Muscle layer of colon (tissue), 2 donors: ENCODE data around the gene ENO1.

Experiments used
- H3K27ac ChIP-seq: one replicate; pipeline ENCODE4 v1.7.0; 2013; ENCODE audit warnings: low read depth, mild to moderate bottlenecking, low read length, moderate library complexity
- H3K27me3 ChIP-seq, 2 donors: one replicate each; pipeline ENCODE4 v1.7.0; 2013; ENCODE audit warnings: low read length in 2 of 2, mild to moderate bottlenecking in 2 of 2; ENCODE audit not compliant: insufficient read depth in 2 of 2, control insufficient read depth in 1 of 2
- H3K36me3 ChIP-seq: one replicate; pipeline ENCODE4 v1.7.0; 2013; ENCODE audit warnings: mild to moderate bottlenecking, low read length; ENCODE audit not compliant: insufficient read depth
- H3K4me1 ChIP-seq: one replicate; pipeline ENCODE4 v1.7.0; 2013; ENCODE audit warnings: mild to moderate bottlenecking, low read length; ENCODE audit not compliant: insufficient read depth
- H3K4me3 ChIP-seq, 2 donors: one replicate each; pipeline ENCODE4 v1.7.0; 2013; ENCODE audit warnings: low read length in 2 of 2, low read depth in 1 of 2, mild to moderate bottlenecking in 1 of 2, moderate library complexity in 1 of 2
- H3K9ac ChIP-seq: one replicate; pipeline ENCODE4 v1.7.0; 2013; ENCODE audit warnings: low read length
- H3K9me3 ChIP-seq: one replicate; pipeline ENCODE4 v1.7.0; 2013; ENCODE audit warnings: mild to moderate bottlenecking, low read length
- donor health status: abdominal sarcoma.
- donor health status: Adenocarcinoma of cecum.

The ENO1 gene

DNA sequence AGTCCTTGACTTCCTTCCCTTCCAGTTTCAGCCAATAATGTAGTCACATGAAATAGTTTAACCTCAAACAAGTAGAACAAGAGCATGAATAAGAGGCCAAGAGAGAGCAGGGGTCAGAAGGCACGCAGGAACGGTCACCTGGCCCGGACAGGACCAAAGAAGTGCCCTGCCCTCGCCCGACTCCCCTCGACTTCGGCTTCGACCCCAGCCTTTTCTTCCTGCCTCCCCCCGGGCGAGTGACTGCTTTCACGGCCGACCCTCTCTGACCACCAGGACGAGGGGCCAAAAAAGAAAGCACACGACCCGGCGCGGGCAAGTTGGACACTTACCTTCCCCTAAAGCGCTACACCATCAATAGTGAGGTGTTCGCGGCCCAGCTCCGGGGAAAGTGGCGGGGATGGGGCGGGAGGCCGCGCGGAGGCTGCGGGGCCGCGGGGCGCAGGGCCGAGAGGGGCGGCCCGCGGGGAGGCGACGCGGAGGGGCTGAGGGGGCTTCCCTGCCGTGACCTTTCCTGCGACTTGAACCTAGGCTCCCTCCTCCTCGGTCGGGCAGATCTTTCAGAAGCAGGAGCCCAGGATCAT, 61.6 kb downstream of the ENO1 start:
- Histone ChIP-seq H3K9me3 (no peaks in the 10 kb centered on the region), H3K27ac (peak overlapping the region; percentile 99), H3K4me1 (peaks cover 38% of the 10 kb centered on the region), H3K9ac (peak overlapping the region; percentile 96), H3K27me3 (no peaks in the 10 kb centered on the region), H3K36me3 (no peaks in the 10 kb centered on the region), H3K4me3 (peak overlapping the region; percentile 93 to 99)

DNA sequence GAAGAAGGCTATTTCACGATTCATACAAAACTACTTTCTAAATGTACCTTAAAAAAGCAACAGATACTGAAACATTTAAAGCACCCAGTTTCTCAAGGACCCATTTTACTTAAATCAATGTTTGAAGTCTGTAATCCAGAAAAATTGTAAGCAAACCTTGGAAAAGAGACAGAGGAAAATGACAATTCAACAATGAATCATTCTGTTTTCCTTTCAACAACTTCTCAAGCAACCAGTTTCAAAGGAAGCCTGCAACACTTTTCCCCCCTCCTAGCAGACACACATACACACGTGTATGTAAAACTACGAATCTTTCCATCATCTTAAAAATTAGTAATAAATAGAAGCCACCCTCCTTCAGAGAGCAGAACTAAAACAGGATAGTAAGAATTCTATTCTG, 62.2 kb downstream of the ENO1 start:
- Histone ChIP-seq H3K27ac (peak overlapping the region; percentile 99), H3K36me3 (no peaks in the 10 kb centered on the region), H3K4me3 (peak overlapping the region; percentile 93 to 99), H3K4me1 (peaks cover 38% of the 10 kb centered on the region), H3K27me3 (no peaks in the 10 kb centered on the region), H3K9ac (peak overlapping the region; percentile 96), H3K9me3 (no peaks in the 10 kb centered on the region)

DNA sequence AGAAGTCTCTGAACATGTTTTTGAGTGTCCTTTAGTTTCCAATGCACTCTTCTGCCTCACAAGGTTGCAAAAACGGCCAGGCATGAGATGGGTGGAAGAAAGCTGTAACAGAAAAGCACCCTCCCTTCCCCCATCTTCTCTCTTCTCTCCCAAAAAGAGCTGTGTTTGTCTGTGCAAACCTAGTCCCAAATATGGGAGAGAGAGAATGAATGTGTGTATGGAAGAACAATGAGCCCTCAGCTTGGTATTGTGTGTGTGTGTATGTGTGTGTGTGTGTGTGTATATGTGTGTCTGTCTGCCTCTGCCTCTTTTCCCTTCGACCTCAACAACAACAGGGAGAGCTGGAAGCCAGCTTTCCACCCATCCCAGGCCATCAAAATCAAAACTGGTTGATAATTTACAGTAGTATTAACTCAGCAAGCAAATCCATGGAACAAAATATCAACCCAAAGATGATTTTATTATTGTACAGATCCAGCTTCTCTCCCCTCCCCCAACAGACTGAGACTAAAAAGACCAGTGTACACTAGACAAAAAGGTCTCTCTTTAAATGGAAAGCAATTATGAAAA, 62.8 kb downstream of the ENO1 start:
- no peaks in the 10 kb centered on the region for H3K9me3 ChIP-seq
- peak overlapping the region; percentile 14 to 93 for H3K4me3 ChIP-seq
- no peaks in the 10 kb centered on the region for H3K36me3 ChIP-seq
- no peaks in the 10 kb centered on the region for H3K27me3 ChIP-seq
- peak overlapping the region; percentile 96 for H3K9ac ChIP-seq
- peaks cover 38% of the 10 kb centered on the region for H3K4me1 ChIP-seq
- peak overlapping the region; percentile 73 for H3K27ac ChIP-seq

DNA sequence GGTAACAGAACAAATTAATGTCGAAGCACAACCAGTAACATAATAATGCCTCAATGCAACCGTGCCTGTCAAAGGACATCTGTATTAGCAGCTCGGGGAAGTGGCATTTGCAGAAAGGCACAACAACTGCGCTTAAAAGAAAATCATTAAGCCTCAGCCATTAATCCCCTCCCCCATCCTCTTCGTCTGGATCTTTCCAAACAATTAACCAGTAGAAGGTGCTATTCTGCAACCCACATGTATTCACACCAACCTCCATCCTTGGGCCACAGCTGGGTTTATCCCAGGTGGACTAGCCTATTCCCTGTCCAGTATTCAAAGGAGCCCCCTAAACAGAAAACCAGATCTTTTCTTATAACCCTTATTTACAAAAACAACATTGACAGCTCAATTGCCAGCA, 63.6 kb downstream of the ENO1 start:
- H3K4me3 ChIP-seq, result peak overlapping the region in 1 of 2 donors; percentile 39
- peak overlapping the region; percentile 73 for H3K27ac ChIP-seq

DNA sequence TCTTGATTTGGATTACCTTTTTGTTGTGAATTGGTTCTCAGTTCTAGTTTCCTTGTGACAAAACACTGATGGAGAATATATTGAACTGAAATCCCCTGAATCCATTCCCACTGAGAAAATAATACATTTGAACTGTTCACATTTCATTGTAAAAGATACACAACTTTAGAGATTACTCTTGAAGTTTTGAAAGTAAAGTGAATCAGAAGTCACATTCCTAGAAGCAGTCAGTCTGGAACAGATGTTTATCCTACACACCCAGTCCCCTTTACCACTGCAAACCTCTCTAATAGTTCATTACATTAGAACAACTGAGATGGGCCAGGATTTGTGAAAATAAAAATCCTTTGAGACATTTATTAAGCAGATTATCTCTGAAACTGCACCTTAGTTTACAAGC, 64.5 kb downstream of the ENO1 start:
- no peak overlapping the region for H3K9ac ChIP-seq
- no peaks in the 10 kb centered on the region for H3K27me3 ChIP-seq
- H3K27ac ChIP-seq, result peak overlapping the region; percentile 73
- no peak overlapping the region for H3K4me3 ChIP-seq
- peaks cover 38% of the 10 kb centered on the region for H3K4me1 ChIP-seq
- H3K36me3 ChIP-seq, result no peaks in the 10 kb centered on the region
- H3K9me3 ChIP-seq, result no peaks in the 10 kb centered on the region

More for the DNA sequence above, 63.6 kb downstream of the ENO1 start:
- H3K9me3 ChIP-seq, result no peaks in the 10 kb centered on the region
- H3K36me3 ChIP-seq, result no peaks in the 10 kb centered on the region
- no peak overlapping the region for H3K9ac ChIP-seq
- H3K4me1 ChIP-seq, result peaks cover 38% of the 10 kb centered on the region
- H3K27me3 ChIP-seq, result no peaks in the 10 kb centered on the region

DNA sequence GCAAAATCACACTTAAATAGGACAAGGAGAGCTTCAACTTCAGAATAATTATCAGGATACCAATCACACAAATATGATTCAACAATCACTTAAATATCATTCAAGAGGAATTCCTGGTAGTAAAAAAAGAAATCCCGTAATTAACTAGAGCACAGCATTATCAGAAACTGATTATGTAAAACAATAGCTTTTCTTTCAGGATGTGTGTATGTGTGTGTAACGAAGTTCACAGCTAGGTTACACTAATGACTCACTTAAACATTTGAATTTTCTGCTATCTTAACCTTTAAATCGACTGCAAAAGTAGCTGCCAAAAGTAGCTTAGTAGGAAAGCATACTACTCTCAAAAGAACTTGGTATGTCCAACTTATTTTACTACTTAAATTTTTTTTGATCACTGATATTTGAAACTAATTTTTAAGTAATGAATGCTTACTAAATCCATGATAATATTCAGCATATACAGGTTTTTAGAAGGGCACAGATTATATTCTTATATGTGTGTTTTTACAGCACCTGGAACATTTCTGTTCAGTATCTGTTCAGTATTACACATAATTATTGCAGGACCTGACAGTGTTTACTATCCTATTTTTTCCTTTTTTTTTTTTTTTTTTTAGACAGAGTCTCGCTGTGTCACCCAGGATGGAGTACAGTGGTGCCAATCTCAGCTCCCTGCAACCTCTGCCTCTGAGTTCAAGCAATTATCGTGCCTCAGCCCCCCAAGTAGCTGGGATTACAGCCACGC, 65.3 kb downstream of the ENO1 start:
- H3K9me3 ChIP-seq, result no peaks in the 10 kb centered on the region
- H3K4me1 ChIP-seq, result peaks cover 34% of the 10 kb centered on the region
- H3K27me3 ChIP-seq, result no peaks in the 10 kb centered on the region
- no peak overlapping the region for H3K9ac ChIP-seq
- H3K36me3 ChIP-seq, result no peaks in the 10 kb centered on the region
- no peak overlapping the region for H3K4me3 ChIP-seq
- peak overlapping the region; percentile 21 for H3K27ac ChIP-seq

DNA sequence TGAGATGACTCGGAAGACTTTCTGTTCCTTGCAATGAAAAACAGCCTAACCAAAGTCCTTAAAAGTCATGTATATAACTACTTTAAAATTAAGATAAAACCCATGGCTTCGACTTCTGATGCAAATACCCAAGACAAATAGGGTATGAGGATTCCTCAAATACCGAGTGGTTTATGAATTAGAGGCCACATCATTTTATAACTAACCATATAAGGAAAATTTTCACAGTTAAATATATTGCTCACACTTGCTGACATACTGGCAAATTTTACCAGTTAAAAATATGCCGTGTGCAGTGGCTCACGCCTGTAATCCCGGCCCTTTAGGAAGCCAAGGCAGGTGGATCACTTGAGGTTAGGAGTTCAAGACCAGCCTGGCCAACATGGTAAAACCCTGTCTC, 66.4 kb downstream of the ENO1 start:
- peak overlapping the region; percentile 21 for H3K27ac ChIP-seq
- no peaks in the 10 kb centered on the region for H3K27me3 ChIP-seq
- H3K4me1 ChIP-seq, result peaks cover 34% of the 10 kb centered on the region
- no peak overlapping the region for H3K4me3 ChIP-seq
- H3K9me3 ChIP-seq, result no peaks in the 10 kb centered on the region
- H3K36me3 ChIP-seq, result no peaks in the 10 kb centered on the region
- no peak overlapping the region for H3K9ac ChIP-seq
